DMS53 treated with DMSO at 0.1 percent for 48 hours (cell line): Measurements from ENCODE around the gene SGSM1.

Experiments
- DNase-seq: peaks from one replicate; lab custom pipeline; 2025; ENCODE audit not compliant: unreplicated experiment; lab: John Stamatoyannopoulos, UW

The SGSM1 gene

DNA sequence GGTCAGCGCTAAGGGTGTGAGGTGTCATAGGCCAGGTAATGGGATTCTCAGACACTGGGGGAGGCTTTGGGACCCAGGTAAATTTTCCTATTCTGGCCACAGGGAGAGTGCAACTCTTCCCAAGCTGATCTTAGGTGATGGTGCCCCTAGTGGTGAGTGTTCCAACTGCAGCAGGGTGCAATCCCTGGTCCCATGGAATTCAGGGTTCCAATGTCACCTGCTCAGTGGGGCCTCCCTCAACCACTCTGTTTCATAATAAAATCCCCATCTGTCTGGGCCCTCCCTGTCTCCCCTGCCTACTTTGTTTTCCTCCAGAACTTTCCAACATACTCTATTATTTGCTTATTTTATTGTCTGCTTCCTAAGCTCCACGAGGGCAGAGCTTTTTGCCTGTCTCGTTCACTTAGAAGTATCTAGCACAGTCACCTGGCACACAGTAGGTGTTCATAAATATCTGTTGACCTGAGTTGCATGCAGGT lies 2.9 kb upstream of the SGSM1 start:
- DNase-seq: no peak

DNA sequence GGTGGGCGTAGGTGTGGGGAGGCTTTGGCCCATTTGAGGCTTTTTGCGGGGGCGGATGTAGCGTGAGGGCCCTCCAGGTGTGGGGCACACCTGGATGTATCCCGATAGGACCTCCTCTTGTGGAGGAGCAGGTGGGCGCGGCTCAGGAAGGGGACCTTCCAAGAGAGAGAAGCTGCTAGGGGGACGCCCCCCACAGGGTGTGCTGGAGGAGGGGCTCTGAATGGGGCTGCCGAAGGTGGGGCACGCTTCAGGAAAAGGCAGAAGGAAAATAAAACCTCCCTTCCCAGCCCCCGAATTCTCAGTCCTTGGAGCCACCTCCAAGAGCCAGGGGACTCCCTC lies 621 bp downstream of the SGSM1 start:
- no peak for DNase-seq

DNA sequence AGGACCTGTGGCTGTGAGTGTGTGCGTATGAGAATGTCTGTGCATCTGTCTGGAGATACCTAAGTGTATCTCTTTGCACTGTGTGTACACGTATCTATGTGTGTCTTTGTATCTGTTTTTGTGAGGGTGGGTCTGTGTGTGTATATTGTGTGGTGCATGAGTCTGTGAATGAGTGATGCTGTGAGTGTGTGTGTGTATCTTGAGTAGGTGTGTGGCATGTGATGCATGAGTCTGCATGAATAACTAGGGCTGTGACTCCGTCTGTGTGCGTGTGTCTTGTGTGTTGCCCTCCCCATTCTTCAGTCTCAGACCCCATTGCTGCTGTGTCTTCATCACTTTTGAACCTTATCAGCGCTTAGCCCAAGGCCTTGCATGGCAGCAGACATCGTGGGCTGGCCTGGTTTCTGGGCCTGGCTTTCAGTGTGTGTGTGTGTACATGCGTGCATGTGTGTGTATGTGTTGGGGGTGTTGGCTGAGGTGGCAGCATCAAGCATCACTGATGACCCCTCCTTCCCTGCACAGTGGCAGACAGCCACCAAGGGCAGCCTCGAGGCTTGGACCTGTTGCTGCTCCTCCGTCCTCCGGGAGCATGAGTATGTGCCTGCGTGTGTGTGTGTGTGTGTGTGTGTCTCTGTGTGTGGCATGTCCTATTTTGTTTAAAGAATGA lies 1.4 kb downstream of the SGSM1 start:
- no peak for DNase-seq

DNA sequence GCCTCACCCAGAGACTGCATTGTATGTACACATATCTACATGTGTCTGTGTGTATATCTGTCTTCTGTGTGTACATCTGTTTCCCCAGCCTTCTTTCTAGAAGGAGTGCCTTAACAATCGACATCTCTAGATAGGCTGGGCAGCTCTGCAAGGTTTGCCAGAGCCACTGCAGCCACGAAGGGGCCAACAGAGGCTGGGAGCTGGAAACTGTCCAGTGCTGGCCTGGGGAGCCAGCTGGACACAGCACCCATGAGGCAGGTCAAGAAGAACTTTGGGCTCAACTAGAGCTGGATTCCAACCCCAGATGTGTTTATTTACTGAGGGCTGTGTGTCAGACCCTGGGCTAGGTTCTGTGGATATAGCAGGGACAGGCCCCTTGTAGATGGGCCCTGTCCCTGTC lies 3.3 kb downstream of the SGSM1 start:
- no peak for DNase-seq

DNA sequence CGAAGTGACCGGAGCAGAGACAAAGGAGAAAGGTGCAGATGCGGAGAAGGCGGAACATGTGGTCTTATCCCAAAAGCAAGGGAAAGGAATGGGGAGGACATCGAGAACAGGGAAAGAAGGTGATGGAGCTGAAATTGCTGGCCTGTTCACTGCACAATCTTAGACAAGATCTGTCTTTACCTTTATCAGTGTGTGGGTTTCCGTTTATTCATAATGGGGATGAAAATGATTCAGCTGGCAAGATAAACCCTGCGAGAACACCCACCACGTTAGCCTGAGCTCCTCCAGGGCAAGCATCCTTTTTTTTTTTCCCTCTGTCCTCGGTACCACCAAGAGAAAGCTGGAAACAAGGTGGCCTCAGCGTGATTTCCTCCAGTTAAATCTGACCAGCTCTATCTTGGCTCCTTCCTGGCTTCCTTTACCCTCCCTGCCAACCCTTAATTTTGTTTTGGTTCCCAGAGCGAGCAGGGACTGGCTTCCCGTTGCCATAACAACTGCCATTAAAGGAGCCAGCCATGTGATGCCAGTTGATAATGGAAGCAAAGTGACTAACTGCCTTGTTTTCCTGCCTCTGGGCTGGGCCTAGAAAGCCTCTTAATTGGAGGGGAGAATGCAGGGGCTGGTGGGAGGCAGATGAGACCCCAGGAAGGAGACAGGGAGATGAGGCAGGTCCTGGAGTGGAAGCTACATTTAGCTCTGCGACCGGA lies 4.2 kb downstream of the SGSM1 start:
- DNase-seq: no peak

DNA sequence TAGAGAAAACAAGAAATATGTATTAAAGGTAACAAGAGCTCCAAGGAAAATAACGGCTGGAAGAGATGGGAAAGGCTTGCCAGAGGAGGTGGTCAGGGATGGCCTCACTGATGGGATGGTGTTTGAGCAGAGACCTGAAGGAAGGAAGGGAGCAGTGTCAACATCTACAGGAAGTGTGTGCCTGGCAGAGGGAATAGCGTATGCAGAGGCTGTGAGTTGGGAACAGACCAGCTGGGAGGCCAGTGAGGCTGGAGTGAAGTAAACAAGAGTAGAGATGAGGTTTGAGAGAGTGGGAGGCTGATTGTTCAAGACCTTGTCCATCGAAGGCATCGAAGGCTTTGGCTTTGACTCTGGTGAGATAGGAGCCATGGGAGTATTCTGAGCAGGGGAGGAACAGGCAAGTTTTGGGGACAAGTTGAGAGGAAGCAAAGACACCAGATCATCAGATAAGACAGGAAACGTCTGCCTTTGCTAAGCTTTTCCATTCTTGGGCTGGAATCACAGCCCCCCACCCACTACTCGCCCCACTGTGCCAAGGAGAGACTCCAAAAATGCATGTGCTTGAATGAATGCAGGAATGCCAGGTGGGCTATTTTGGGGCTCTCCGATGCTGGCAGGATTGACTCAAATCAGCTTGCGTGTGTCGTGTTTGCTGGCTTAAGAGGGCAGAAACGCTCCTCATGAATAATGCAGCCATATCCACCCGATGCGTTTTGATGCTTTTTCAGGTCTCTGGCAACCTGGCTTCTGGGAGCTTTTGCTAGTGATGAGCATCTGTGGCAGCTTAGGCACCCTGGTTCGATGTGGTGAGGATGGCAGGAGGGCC lies 7.2 kb downstream of the SGSM1 start:
- no peak for DNase-seq

DNA sequence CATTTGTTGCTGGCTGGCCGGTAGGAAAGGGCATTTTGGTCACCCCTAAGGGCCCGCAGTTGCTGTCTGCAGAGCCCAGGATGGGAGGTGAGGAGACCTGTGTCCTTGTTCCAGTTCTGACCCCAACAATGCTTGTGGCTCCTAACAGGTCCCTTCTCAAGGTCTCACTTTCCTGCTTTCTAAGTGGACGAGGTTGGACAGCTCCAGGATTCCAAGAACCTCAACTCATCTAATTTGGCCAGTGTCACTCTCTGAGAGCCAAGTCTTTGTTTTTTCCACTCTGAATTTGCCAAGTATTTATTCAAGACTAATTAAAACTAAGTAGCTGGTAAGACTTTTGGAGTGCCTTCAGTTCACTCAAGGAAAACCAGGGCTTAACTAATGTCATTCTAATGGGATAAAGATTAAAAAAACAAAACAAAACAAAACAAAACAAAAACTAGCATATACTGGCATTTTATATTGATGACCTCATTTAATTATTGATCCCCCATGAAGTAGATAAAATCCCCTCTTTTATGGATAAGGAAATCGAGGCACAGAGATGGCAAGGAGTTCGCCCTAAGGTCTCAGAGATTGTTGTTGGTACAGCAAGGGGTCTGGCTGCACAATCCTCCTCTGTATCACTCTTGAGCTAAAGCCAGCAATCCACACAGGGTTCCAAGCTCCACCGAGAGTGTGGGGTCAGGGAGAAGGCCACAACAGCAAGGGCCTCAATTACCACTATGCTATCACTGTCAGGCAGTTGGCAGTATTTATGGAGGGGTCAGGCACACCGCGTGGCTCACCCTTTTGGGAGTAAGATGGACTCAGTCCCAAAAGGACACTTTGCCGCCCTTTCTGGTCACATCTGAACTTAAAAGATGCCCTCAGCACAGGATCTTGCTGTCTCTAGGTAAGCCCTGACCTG lies 8.1 kb downstream of the SGSM1 start:
- no peak for DNase-seq

DNA sequence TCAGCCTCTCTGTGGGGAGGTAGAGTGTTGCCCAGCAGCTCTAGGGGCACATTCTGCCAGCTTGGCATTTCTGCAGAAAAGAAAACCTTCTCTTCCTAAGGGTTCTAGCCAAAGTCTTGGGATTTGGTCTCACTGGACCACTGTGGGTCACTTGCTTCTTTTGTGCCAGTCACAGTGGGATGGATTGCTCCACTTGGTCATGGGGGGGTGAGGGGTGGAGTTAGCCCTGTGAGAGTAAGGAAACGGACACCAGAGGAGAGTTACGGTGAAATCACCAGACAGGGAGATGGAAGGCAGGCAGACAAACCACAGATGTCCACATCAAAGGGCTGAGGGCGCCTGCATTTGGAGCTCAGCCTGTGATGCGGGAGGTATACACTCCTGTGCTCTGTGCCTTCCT lies 10.8 kb downstream of the SGSM1 start:
- DNase-seq: no peak

DNA sequence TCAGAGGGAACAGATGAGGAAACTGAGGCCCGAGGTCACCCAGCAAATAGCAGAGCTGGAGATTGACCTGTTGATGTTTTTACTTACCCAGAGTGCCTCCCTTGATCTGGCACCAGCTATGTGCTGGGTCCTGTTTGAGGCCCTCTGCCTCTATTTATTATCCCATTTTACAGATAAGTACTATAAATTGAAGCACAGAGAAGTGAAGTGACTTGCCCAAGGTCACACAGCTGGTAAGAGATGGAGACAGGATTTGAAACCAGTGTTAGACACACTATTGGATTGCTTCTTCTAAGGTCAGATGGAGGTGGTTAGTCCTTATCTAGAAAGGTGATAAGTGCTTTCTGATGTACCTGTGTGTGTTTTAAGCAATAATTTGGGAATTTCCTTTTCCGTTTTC lies 13.5 kb downstream of the SGSM1 start:
- DNase-seq: no peak

DNA sequence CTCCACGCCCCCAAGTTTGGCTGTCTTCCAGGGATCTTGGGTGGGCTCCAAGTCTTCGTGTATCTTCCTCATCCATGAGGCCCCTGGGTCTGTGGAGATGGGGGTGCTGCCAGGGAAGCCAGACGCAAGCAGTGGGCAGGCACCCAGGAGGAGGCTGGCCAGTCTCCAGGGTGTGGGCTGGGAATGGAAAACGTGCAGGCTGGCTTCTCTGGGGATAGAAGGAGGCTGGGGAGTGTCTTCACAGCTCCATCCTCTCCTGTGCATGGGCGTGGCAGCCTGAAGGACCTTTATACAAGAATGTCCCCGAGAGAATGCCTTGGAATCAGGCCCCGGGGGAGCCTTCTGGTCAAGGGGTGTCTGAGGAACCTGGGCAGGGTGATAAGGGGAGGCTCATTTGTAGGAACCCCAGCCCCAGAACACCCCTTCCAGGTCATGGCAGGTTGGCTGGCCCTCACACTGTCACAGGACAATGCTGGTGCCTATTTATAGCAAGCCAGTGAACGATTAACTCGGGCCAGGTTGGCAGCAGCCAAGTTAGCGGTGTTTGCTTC lies 14.0 kb downstream of the SGSM1 start:
- no peak for DNase-seq

DNA sequence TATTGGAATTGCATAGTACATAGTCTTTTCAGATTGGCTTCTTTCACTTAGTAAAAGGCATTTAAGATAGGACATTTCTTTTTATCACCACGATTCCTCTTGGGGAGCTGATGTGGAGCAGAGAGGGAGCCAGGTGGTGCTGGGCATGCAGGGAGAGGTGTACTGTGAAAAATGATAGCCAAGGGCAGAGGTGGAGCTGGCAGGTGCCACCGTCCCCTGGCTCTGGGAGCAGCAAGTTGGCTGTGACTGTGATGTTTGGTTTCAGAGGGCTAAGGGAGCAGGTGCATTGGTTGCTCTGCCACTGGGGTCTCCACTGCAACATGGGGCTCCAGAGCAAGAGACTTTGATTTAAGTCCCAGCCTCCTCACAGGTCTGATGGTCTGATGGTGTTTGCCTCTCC lies 16.5 kb downstream of the SGSM1 start:
- no peak for DNase-seq

DNA sequence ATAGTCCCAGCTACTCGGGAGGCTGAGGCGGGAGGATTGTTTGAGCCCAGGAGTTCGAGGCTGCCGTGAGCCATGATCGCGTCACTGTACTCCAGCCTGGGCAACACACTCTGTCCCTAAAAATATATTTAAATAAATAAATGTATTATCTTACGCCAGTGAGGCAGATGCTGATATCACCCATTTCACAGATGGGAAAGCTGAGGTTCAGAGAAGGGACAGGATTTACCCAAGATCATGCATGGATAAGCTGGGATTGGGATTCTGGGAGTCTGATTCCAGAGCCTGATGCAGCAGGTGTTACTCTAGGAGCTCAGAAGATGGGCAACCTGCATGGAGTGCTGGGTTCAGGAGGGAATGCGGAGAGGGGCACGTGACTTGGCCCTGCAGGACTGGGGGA lies 17.8 kb downstream of the SGSM1 start:
- DNase-seq: no peak

DNA sequence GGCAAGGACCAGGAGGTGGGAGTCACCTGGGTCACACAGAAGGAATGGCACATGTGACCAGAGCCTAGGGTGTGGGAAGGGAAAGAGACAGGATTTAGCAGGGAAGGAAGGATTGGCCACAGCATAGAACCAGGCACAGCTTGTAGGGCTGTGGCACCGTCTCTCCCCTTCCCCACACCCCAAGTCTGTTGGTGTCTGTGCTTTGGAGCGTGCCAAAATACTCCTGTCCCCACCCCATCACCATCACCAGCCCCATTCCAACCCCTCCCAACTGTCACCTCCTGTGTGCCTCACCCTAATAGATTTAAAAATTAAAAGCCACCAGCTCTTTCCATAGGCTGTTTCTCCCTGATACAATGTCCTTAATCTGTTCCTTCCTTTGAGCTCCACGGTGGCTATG lies 18.2 kb downstream of the SGSM1 start:
- DNase-seq: no peak

DNA sequence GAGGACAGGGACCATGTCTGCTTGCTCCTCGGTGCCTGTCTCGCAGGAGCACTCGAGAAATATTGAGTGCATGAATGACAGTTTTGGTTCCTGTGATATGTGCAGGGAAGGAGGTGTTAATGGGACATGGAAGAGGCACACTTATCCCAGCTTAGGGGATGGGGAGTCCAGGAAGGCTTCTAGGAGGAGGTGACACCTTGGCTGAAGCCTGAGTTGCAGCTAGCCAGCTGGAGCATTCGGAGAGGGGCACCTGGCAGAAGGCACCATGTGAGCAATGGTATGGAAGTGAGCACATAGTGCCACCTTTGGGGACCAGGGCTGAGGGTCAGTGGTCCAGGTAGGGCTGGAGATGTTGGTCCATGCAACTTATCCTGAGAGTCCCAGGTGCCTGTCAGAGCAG lies 18.9 kb downstream of the SGSM1 start:
- no peak for DNase-seq

DNA sequence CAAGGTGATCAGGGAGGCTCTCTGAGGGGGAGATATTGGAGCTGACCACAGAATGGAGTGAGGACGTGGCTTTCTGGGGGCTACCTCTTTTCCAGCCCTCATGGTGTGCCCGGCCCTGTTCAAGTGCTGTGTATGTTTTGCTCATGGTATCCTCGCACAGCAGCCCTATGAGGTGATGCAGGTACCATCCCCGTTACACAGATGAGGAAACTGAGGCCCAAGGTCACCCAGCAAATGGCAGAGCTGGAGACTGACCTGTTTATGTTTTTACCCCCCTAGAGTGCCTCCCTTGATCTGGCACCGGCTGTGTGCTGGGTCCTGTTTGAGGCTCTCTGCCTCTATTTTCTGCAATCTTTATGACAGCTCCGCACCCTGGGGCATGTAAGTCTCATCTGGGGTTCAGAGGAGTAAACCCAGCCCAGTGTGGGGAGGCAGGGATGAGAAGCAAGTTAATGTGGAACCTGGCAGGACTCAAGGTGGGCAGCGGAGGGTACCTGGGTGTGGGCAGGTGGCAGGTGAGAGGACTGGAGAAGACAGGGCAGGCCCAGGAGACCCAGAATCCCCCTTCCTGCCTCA lies 20.8 kb downstream of the SGSM1 start:
- DNase-seq: no peak

DNA sequence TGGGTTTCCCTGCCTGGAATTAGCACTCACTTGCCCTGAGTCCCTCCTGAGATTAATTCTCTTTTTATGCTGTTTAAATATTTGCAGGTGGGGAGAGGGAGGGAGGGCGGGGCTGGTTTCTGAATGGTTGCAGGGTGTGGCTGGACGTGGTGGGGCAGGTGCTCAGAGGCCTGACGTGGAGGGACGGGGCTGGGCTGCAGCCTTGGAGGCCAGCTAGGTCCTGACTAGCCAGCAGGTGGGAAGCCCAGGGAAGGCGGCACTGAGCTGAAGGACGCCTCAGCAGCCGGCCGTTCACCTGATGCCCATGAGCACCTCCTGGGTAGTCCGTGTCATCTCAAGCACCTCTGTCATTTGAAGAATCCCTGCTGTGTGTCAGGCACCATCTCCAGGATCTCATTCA lies 21.3 kb downstream of the SGSM1 start:
- peak; percentile 29 for DNase-seq

DNA sequence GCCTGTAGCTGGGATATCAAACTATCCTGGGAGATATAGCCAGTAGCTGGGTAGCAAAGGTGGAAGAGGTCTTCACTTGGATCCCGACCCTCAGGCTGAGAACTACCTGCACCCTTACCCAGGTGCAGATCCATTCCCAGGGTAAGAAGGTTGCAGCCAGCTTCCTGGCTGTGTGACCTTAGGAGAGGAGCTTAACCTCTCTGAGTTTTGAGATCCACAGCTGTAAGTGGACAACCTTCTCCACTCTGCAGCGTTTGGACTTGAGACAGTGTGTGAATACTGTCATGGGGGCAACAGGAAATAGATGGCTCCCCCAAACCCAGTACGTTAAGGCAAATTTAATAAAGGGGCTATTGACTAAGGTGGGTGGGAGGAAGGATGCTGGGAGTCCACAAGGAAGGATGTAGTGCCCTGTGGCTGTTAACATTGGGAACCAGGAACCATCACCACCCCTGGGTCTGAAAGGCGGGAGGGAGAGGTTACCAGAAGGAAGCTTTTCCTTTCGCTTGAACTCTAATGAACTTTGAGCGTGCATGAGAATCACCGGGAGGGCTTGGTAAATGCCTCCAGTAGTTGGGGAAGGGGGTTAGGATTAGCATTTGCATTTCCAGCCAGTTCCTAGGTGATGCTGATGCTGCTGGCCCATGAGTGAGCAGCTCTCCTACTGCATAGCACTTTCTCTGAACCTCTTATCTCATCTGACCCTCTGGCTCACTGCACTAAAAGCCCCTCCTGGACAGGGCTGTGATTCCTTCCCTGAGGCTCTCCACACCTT lies 24.4 kb downstream of the SGSM1 start:
- no peak for DNase-seq

DNA sequence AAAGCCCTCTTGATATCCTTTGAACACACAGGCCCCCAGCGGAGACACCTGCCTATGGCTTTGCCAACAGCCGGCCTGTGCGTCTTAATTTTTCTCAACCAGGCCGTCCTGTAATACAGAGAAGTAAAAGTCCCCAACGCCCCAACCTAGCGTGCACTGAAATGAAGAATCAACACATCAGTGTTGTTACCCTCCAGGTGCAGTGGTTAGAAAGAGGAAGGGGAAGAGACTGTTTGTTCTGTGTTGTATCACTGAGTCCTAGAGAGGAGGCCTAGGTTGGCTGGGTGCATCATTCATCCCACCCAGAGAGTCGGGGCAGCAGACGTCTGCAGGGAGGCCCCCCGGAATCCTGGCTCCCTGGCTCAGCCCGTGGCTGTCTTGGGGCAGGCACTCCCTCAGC lies 25.7 kb downstream of the SGSM1 start:
- DNase-seq: no peak

DNA sequence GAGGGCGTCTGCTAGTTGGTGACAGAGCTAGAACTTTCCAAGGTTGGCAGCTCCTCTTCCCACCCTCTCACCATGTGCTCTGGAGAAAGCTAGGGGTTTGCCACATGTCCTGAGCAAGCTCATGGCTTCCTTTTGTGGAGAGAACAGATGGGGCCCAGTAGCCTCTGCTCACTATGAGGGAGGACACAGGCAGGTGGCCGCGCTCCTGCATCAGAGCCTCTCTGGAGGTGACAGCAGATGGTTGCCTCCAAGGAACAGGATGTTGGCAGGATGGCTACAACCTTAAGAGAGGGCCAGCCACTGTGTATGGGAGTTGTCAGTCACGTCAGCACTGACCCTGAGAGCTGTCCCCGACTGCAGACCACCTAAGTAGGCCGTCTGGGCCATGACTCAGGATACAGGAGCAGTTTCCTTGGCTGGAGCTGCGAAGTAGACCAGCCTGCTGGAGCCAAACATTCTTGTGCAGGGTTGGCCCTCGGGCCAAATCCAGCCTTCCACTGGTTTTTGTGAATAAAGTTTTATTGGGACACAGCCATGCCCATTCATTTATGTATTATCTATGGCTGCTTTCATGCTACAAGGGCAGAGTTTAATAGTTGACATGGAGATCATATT lies 28.0 kb downstream of the SGSM1 start:
- DNase-seq: no peak
